Stimulated activated CD4-positive, alpha-beta T cell treated with anti-CD3 and anti-CD28 coated beads, Interleukin-1b, Interleukin-23, amount 100 ng/mL, for 1 hour (primary cell): ENCODE measurements around the gene MDH2.
"Not testable (repeated sequence)": the region's sequence is repeated elsewhere in the genome, so short reads cannot be mapped to it uniquely, and the experiment has no call there.

Source experiments
- DNase-seq, 2 donors: peaks; one replicate each; pipeline ENCODE4 v3.0.0-alpha.2; 2020; ENCODE audit warnings: low read depth in 2 of 2

The MDH2 gene

DNA sequence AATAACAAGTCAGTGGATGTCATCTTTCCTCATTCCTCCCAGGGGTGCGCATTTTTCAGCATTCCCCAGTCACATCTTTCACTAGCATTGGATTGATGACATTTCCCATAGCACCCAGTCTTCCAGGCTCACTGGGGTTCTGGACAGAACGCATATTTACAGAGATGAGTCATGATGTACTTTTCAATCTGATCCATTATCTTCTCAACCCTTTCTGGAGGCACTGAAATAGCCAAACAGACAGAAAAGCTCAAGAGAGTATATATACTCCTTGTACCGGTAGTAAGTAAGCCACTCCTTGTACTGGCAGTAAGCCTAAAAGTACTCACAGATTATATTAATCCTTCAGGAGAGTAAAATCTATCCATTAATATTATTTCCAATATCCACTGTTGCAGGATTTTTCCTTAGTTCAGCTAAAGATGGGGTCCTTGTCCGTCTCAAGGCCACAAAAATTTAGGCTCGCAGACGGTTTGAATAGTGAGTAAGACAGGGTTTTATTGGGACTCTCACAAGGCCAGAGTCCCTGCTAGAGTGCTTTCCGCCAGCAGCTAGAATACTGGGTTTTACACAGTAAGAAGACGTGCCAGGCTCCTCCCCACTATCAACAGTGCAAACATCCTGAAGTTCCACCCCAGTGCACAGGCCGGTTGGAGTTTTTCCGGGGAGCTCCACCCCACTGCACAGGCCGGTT lies 60.8 kb downstream of the MDH2 start:
- DNase-seq = no peak

DNA sequence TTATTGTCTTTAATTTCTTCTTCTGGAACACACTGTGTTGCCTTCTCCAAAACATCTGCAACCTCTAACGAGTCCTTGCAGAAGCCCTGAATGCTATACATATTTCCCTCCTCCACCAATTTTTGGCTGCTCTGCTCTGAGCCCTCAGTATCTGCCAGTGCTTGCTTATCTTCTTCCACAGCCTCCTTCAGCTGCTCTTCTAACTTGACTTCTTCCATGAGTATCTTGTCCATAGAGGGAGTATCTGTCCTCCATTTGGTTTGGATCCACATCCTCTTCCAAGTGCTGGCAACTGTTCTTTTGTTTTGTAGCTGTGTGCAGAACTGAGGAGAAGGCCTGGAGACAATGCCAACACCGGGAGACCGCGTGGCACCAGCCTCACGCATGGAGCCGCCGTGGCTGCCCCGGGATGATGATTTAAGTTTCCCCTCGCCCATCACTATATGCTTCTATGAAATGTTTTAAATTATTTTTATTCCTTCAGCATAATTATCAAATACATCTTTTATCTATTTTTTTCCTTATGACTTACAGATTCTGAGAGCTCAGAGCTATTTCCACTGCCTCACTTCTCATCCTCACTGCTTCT lies 65.2 kb downstream of the MDH2 start:
- not testable (repeated sequence) for DNase-seq

DNA sequence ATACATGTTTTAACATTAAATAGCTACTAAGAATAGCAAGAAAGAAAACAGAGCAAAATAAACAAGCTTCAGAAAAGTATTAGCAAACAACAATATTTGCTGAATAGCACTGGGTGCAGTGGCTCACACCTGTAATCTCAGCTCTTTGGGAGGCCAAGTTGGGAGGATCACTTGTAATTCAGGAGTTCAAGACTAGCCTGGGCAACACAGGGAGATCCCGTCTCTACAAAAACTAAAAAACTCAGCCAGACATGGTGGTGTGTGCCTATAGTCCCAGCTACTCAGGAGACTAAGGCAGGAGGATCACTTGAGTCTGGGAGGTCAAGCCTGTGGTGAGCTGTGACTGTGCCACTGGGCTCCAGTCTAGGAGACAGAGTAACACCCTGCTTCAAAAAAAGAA lies 66.8 kb downstream of the MDH2 start:
- not testable (repeated sequence) for DNase-seq
